PC-3 (cell line): Measurements from ENCODE around the gene KDSR. TPM values are rescaled to one million over a fixed set of nuclear protein-coding genes. Genes with fewer than 3 reads are reported as not detected.

ENCODE experiments used
- ATAC-seq: fragments of 200-7000 bp; cut with Tn5 transposase; 2 replicates; pipeline ENCODE4 v1.9.1; 2020; ENCODE audit warnings: mild to moderate bottlenecking, moderate library complexity
- BruUV-seq: library from RNA; stranded (reverse); fragments of 400-500 nt; replicated peaks from 2 replicates; lab custom pipeline; 2021; lab: Mats Ljungman, UMichigan
- CTCF ChIA-PET: fragments of 300-600 bp; sonication (Branson Sonifier 250); formaldehyde crosslinking; loops from one replicate; lab custom pipeline; 2022; ENCODE audit warnings: antibody characterized with exemption; lab: Charles Lee
- POLR2A ChIA-PET: fragments of 300-600 bp; sonication (Branson Sonifier 250); formaldehyde crosslinking; loops from one replicate; lab custom pipeline; 2022; ENCODE audit warnings: antibody characterized with exemption; ENCODE audit not compliant: unreplicated experiment; lab: Charles Lee
- DNase-seq: peaks from one replicate; pipeline ENCODE4 v3.0.0-alpha.2; 2015
- H2AFZ ChIP-seq: fragments of 300-600 bp; sonication (generic); 2 replicates; pipeline ENCODE4 v1.6.0; 2016; ENCODE audit warnings: antibody characterized with exemption, low read length
- H3F3A ChIP-seq: fragments of 300-600 bp; sonication (generic); one replicate; pipeline ENCODE4 v1.6.0; 2017; ENCODE audit warnings: antibody characterized with exemption, low read length, control low read depth, mild to moderate bottlenecking; ENCODE audit not compliant: unreplicated experiment
- H3K27ac ChIP-seq: fragments of 300-600 bp; sonication (generic); 2 replicates; pipeline ENCODE4 v1.5.1; 2016; ENCODE audit warnings: mild to moderate bottlenecking, low read length
- H3K27me3 ChIP-seq: fragments of 300-600 bp; sonication (generic); 2 replicates; pipeline ENCODE4 v1.6.1; 2016; ENCODE audit warnings: low read length, mixed read lengths
- H3K36me3 ChIP-seq: fragments of 300-600 bp; sonication (generic); 2 replicates; pipeline ENCODE4 v1.6.1; 2016; ENCODE audit warnings: low read depth, mixed run types, low read length, mixed read lengths
- H3K4me1 ChIP-seq: fragments of 300-600 bp; sonication (generic); 2 replicates; pipeline ENCODE4 v1.5.1; 2016; ENCODE audit warnings: low read length; ENCODE audit not compliant: insufficient read depth
- H3K4me2 ChIP-seq: fragments of 300-600 bp; sonication (generic); 2 replicates; pipeline ENCODE4 v1.6.0; 2016; ENCODE audit warnings: low read length
- H3K4me3 ChIP-seq: fragments of 300-600 bp; sonication (generic); 2 replicates; pipeline ENCODE4 v1.5.1; 2016; ENCODE audit warnings: mild to moderate bottlenecking, low read length, mixed read lengths
- H3K79me2 ChIP-seq: fragments of 300-600 bp; sonication (generic); 2 replicates; pipeline ENCODE4 v1.6.1; 2017; ENCODE audit warnings: low read length, mixed read lengths
- H3K9ac ChIP-seq: fragments of 300-600 bp; sonication (generic); 2 replicates; pipeline ENCODE4 v1.6.0; 2016; ENCODE audit warnings: mild to moderate bottlenecking, low read length
- H3K9me2 ChIP-seq: fragments of 300-600 bp; sonication (generic); replicated peaks from 2 replicates; pipeline ENCODE4 v1.6.1; 2016; ENCODE audit warnings: mixed run types, low read length, mixed read lengths
- H3K9me3 ChIP-seq: fragments of 300-600 bp; sonication (generic); 2 replicates; pipeline ENCODE4 v1.6.1; 2016; ENCODE audit warnings: low read length, mixed read lengths
- H4K20me1 ChIP-seq: fragments of 300-600 bp; sonication (generic); 2 replicates; pipeline ENCODE4 v1.6.1; 2016; ENCODE audit warnings: low read length, mixed read lengths
- CTCF ChIP-seq: fragments of 300-600 bp; sonication (generic); conservative IDR thresholded peaks from 2 replicates; pipeline ENCODE4 v1.5.1; 2017; ENCODE audit warnings: antibody characterized with exemption, low read depth, mild to moderate bottlenecking, low read length
- EZH2 ChIP-seq: fragments of 300-600 bp; sonication (generic); IDR thresholded peaks from one replicate; pipeline ENCODE4 v1.6.1; 2017; ENCODE audit warnings: antibody characterized with exemption, mild to moderate bottlenecking, low read length; ENCODE audit not compliant: unreplicated experiment
- EZH2phosphoT487 ChIP-seq: fragments of 300-600 bp; sonication (generic); IDR thresholded peaks from 2 replicates; pipeline ENCODE4 v1.6.1; 2018; ENCODE audit warnings: mild to moderate bottlenecking, antibody characterized with exemption, low read length, borderline replicate concordance
- intact Hi-C: fragments of 100-400 bp; cut with micrococcal nuclease; formaldehyde crosslinking; loops from 2 replicates; pipeline ENCODE4 v1.9.0; 2023
- total RNA-seq: library from RNA; depleted of rRNA; stranded (reverse); fragments of >200 nt; gene quantifications from 2 replicates; pipeline ENCODE4 v1.2.3, GENCODE V29; 2014

Gene KDSR
- total RNA-seq, 1 experiment from 2014 or later: 16.1 TPM

- no peaks in the 10 kb centered on the region for H4K20me1 ChIP-seq
- no peak overlapping the region for H3K4me2 ChIP-seq
- H3K27me3 ChIP-seq: no peaks in the 10 kb centered on the region
- ChIA-PET CTCF (no interaction called here), POLR2A (no interaction called here)
- intact Hi-C loops: no loop called here
- H3F3A ChIP-seq: no peaks in the 10 kb centered on the region
- H3K79me2 ChIP-seq: no peaks in the 10 kb centered on the region
- no peaks in the 10 kb centered on the region for H3K9me2 ChIP-seq
- H3K36me3 ChIP-seq: no peaks in the 10 kb centered on the region
- no TSS peak for BruUV-seq
- H3K27ac ChIP-seq: no peak overlapping the region
- H3K4me1 ChIP-seq: no peaks in the 10 kb centered on the region
- DNase-seq (no peak), ATAC-seq (no peak)
- H3K9ac ChIP-seq: no peak overlapping the region
- no peaks in the 10 kb centered on the region for H3K9me3 ChIP-seq
- no peak for TF ChIP-seq CTCF
- no peak for TF ChIP-seq EZH2phosphoT487
- no peak for TF ChIP-seq EZH2
- H3K4me3 ChIP-seq: no peak overlapping the region
- no peak overlapping the region for H2AFZ ChIP-seq
These were observed 66.9 kb downstream of the KDSR start for GRCh38 chr18:63299837-63300745.

- Histone ChIP-seq H3K4me3 (no peak overlapping the region), H3K27me3 (no peaks in the 10 kb centered on the region), H3K9me3 (no peaks in the 10 kb centered on the region), H3K4me2 (no peak overlapping the region), H2AFZ (no peak overlapping the region), H3K4me1 (no peaks in the 10 kb centered on the region), H4K20me1 (no peaks in the 10 kb centered on the region), H3K9ac (no peak overlapping the region), H3F3A (no peaks in the 10 kb centered on the region), H3K27ac (no peak overlapping the region), H3K9me2 (no peaks in the 10 kb centered on the region), H3K79me2 (no peaks in the 10 kb centered on the region), H3K36me3 (no peaks in the 10 kb centered on the region)
- no peak for ATAC-seq
- POLR2A ChIA-PET: no interaction called here
- CTCF ChIA-PET: no interaction called here
- no peak for TF ChIP-seq EZH2phosphoT487
- TF ChIP-seq CTCF: no peak
- TF ChIP-seq EZH2: no peak
- intact Hi-C loops: no loop called here
- no peak for DNase-seq
- BruUV-seq: no TSS peak
These were observed 68.3 kb downstream of the KDSR start for GRCh38 chr18:63298400-63299365.
